ENCODE measurements around the gene DIABLO. TPM values are rescaled to one million over a fixed set of nuclear protein-coding genes. Genes with fewer than 3 reads are reported as not detected.

Gene DIABLO
- total RNA-seq, 1 donor from 2014 or later: 57.6 TPM

- no peak for TF ChIP-seq CTCF (conservative IDR thresholded peaks at IDR 0.05)
- H3K27me3 Mint-ChIP-seq: peaks cover 15% of the 10 kb centered on the region
- peaks cover 3% of the 10 kb centered on the region for H3K4me1 Mint-ChIP-seq (ENCODE audit: unreplicated experiment)
- H3K36me3 Mint-ChIP-seq: no peaks in the 10 kb centered on the region
- H3K9me3 Mint-ChIP-seq: no peaks in the 10 kb centered on the region
- no peak overlapping the region for H3K4me3 Mint-ChIP-seq
- no peak overlapping the region for H3K27ac Mint-ChIP-seq
- DNase-seq (ENCODE audit: extremely low spot score, unreplicated experiment): no peak
Observed at GRCh38 chr12:122192441-122192840, 33.4 kb downstream of the DIABLO start.

DNA sequence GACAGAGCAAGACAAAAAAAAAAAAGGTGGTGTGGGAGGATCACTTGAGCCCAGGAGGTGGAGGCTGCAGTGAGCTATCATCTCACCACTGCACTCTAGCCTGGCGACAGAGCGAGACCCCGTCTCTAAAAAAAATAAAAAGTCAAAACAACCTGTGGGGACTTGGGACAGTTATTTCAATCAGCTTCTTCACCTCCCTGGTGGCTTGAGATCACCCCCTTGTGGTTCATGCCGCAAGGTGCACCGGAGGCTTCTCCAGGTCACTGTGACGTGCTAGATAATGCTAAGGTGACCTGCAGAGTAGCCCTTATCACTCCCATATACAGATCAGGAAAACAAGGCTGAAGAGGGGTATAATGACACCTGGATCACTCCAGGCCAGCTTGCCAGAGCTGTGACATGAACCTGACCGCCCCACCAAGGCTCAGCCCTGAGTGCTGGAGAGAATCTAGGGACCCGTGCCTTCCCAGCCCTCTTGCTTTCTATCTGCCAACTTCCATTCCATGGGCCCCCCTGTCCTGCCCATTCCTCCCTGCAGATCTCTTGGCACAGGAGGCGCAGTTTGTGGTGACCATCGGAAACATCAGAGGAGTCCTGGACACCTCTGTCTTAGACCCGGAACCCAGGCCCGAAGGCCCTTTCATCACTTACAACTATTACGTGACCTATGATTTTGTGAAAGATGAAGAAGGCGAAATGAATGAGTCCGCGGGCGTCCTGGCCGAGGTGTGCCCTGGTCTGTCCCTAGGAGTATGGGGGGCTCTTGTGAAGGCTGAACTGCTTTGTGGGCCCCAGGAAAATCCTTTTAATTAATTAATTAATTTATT, 34.8 kb downstream of the DIABLO start:
- TF ChIP-seq CTCF (conservative IDR thresholded peaks at IDR 0.05): peak; percentile 81
- Mint-ChIP-seq H3K27me3 (peaks cover 13% of the 10 kb centered on the region), H3K4me3 (no peak overlapping the region), H3K9me3 (no peaks in the 10 kb centered on the region), H3K36me3 (no peaks in the 10 kb centered on the region), H3K4me1 (ENCODE audit: unreplicated experiment) (no peaks in the 10 kb centered on the region), H3K27ac (no peak overlapping the region)
- DNase-seq (ENCODE audit: extremely low spot score, unreplicated experiment): no peak

DNA sequence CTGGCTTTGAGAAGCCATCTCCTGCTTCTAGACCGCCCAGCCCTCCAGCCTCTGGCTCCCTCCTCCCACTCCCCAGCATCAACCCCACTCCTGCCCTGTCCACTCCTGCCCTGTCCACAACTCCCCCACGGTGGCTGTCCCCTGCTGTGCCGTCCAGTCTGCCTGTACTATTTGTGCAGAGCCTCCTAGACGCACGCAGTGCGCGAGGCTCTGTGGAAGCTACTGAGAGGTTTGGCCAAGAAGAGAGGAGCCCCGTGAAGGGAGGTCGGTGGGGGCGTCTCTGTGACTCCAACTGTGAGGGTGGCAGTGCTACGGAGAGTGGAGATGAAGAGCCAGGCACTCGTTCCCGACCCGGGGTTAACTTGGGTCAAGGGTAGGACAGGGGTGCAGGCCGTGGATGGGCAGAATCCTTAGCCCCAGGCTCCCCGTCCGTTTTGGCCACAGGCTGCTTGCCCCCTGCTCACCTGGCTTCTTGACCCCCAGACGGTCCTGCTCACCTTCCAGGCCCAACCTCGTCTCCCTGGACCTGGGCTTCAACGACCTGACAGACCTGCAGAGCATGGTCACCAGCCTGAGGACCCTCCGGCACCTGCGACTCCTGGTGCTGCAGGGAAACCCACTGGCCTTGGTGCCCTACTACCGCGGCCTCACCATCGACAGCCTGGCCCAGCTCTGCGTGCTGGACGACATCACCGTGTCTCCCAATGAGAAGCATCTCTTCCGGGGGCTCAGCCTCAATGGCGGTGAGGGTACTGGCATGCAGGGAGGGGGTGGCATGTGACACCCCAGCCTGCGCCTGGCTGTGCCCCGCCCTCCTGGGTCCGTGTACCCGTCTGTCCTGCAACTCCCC, 36.0 kb downstream of the DIABLO start:
- H3K27ac Mint-ChIP-seq: no peak overlapping the region
- TF ChIP-seq CTCF (conservative IDR thresholded peaks at IDR 0.05): no peak
- no peaks in the 10 kb centered on the region for H3K9me3 Mint-ChIP-seq
- H3K36me3 Mint-ChIP-seq: no peaks in the 10 kb centered on the region
- DNase-seq (ENCODE audit: extremely low spot score, unreplicated experiment): no peak
- H3K27me3 Mint-ChIP-seq: peaks cover 8% of the 10 kb centered on the region
- H3K4me3 Mint-ChIP-seq: no peak overlapping the region
- no peaks in the 10 kb centered on the region for H3K4me1 Mint-ChIP-seq (ENCODE audit: unreplicated experiment)

- H3K36me3 Mint-ChIP-seq: no peaks in the 10 kb centered on the region
Observed at GRCh38 chr12:122187466-122187865, 38.4 kb downstream of the DIABLO start.

More at GRCh38 chr12:122187466-122187865, 38.4 kb downstream of the DIABLO start:
- H3K9me3 Mint-ChIP-seq: no peaks in the 10 kb centered on the region
- no peak overlapping the region for H3K4me3 Mint-ChIP-seq
- H3K27ac Mint-ChIP-seq: no peak overlapping the region
- peaks cover 13% of the 10 kb centered on the region for H3K27me3 Mint-ChIP-seq
- DNase-seq (ENCODE audit: extremely low spot score, unreplicated experiment): no peak
- TF ChIP-seq CTCF (conservative IDR thresholded peaks at IDR 0.05): no peak
- no peaks in the 10 kb centered on the region for H3K4me1 Mint-ChIP-seq (ENCODE audit: unreplicated experiment)

Measured in type B pancreatic cell (in vitro differentiated cells).